Spinal cord (tissue), 10 donors: Measurements from ENCODE around the gene SEMA4A. TPM values are rescaled to one million over a fixed set of nuclear protein-coding genes. Genes with fewer than 3 reads are reported as not detected.
"Not testable (repeated sequence)": the region's sequence is repeated elsewhere in the genome, so short reads cannot be mapped to it uniquely, and the experiment has no call there.

Source experiments
- DNase-seq, 6 donors: peaks; one replicate each; pipeline versions ENCODE4 v3.0.0 to v3.0.0-alpha.2; 2013 to 2015; ENCODE audit warnings: low spot score in 6 of 6, low read depth in 4 of 6
- H3K27ac ChIP-seq: one replicate; pipeline ENCODE4 v1.5.1; 2013; ENCODE audit warnings: low read depth, low read length, control low read depth
- H3K27me3 ChIP-seq: one replicate; pipeline ENCODE4 v1.6.1; 2013; ENCODE audit warnings: low read length; ENCODE audit not compliant: control insufficient read depth, insufficient read depth
- H3K36me3 ChIP-seq: one replicate; pipeline ENCODE4 v1.6.1; 2013; ENCODE audit warnings: low read length; ENCODE audit not compliant: control insufficient read depth, insufficient read depth
- H3K4me1 ChIP-seq: one replicate; pipeline ENCODE4 v1.6.1; 2013; ENCODE audit warnings: low read length; ENCODE audit not compliant: control insufficient read depth, insufficient read depth
- H3K4me3 ChIP-seq: one replicate; pipeline ENCODE4 v1.5.1; 2013; ENCODE audit warnings: low read depth, low read length, control low read depth
- H3K9me3 ChIP-seq: one replicate; pipeline ENCODE4 v1.6.1; 2013; ENCODE audit warnings: low read length; ENCODE audit not compliant: control insufficient read depth, insufficient read depth
- whole genome bisulfite sequencing: methylation state at CpG from one replicate; pipeline ENCODE4 v1.1.5; 2013; ENCODE audit warnings: missing lambda C conversion rate; ENCODE audit not compliant: insufficient coverage; 5-methylcytosine and 5-hydroxymethylcytosine counted together
- polyA plus RNA-seq, 2 donors: library from polyadenylated mRNA; unstranded; fragments of 120-200 nt; gene quantifications; one replicate each; pipeline ENCODE4 v1.2.1, GENCODE V29; 2013; ENCODE audit not compliant: insufficient read length in 2 of 2
- total RNA-seq, 2 donors: library from RNA; depleted of rRNA in 1 of 2; stranded (reverse); fragments of 120-200 nt in 1 of 2; fragments of >200 nt in 1 of 2; gene quantifications; one replicate each; pipeline versions ENCODE4 v1.2.3 to v1.2.4, GENCODE V29; 2013 to 2014
- donor health status: healthy.

The SEMA4A gene
- total and polyA plus RNA-seq, 4 donors: 8.2 to 42.0 (median 24.0) TPM

DNA sequence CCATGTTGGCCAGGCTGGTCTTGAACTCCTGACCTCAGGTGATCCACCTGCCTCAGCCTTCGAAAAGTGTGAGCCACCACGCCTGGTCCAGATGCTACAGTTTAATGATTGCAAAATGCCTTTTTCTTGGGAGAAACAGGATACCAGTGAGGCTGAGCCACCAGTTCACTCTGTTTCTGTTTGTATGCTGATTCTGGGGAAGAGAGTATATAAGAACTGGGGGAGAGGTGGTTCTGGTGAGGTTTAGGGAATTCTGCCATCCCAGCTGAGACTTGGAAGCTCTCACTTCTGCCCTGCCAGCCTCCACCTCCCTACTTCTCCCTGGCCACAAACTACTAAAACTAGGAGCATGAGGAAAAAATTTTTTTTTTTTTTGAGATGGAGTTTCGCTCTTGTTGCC, 51.3 kb downstream of the SEMA4A start:
- no peaks in the 10 kb centered on the region for H3K4me1 ChIP-seq
- no peak overlapping the region for H3K27ac ChIP-seq
- H3K36me3 ChIP-seq: peaks cover 47% of the 10 kb centered on the region
- H3K9me3 ChIP-seq: no peaks in the 10 kb centered on the region
- no peak overlapping the region for H3K4me3 ChIP-seq
- DNase-seq: no peak
- H3K27me3 ChIP-seq: no peaks in the 10 kb centered on the region
- 92% methylated on average over 2 of the region's 3 CpGs for WGBS

GRCh38 chr1:156211243-156211642, 57.9 kb downstream of the SEMA4A start:
- no peak for DNase-seq
- peaks cover 12% of the 10 kb centered on the region for H3K4me1 ChIP-seq
- 100% methylated on average over 1 of the region's 3 CpGs for WGBS
- H3K4me3 ChIP-seq: no peak overlapping the region
- no peak overlapping the region for H3K27ac ChIP-seq
- peaks cover 44% of the 10 kb centered on the region for H3K36me3 ChIP-seq
- H3K9me3 ChIP-seq: no peaks in the 10 kb centered on the region
- H3K27me3 ChIP-seq: no peaks in the 10 kb centered on the region

DNA sequence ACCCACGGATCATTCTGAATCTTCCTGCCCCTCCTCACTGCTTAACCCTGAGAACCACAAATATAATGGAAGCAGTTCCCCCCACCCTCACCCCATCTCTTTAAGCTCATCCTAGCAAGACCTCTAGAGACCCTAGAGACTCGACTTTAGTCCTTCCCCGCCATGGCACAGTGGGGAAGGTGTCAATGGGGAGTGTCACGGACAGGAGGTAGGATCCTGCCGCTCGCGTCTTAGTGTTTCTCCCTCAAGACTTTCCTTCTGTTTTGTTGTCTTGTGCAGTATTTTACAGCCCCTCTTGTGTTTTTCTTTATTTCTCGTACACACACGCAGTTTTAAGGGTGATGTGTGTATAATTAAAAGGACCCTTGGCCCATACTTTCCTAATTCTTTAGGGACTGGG, 58.7 kb downstream of the SEMA4A start:
- 100% methylated on average over 1 of the region's 9 CpGs for WGBS
- Histone ChIP-seq H3K27me3 (no peaks in the 10 kb centered on the region), H3K36me3 (peaks cover 42% of the 10 kb centered on the region), H3K4me1 (peaks cover 12% of the 10 kb centered on the region), H3K4me3 (peak overlapping the region; percentile 81), H3K9me3 (no peaks in the 10 kb centered on the region), H3K27ac (peak overlapping the region; percentile 98)
- DNase-seq: no peak

GRCh38 chr1:156212833-156213643, 59.7 kb downstream of the SEMA4A start, which contains the start of gene PMF1:
Gene PMF1, plus strand, starts transcription at chr1:156213007. Its CDS starts 9 bp downstream, at chr1:156213016.
- H3K27me3 ChIP-seq: no peaks in the 10 kb centered on the region
- no peaks in the 10 kb centered on the region for H3K9me3 ChIP-seq
- peaks cover 35% of the 10 kb centered on the region for H3K36me3 ChIP-seq
- peak within 1 kb of the TSS; percentile 81 for H3K4me3 ChIP-seq
- H3K27ac ChIP-seq: peak within 1 kb of the TSS; percentile 98
- 0% methylated on average over 58 of the region's 61 CpGs for WGBS
- peak; percentile 90 to 99 (median 94) for DNase-seq
- peaks cover 12% of the 10 kb centered on the region for H3K4me1 ChIP-seq

DNA sequence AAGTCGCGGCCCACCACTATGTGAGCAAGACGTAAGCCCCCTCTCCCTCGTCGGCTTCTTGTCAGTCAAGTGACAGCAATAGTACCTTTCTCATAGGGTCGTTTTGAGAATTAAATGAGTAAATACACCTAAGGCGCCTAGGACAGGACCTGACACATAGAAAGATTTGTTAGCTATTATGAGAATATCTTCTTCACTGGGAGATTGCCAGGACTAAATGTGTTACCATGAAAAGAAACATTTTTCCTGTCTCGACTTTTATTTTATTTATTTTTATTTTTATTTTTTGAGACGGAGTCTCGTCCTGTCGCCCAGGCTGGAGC, 60.2 kb downstream of the SEMA4A start:
- peak overlapping the region; percentile 81 for H3K4me3 ChIP-seq
- no peaks in the 10 kb centered on the region for H3K9me3 ChIP-seq
- WGBS: 57% methylated on average over 2 of the region's 11 CpGs
- peak overlapping the region; percentile 98 for H3K27ac ChIP-seq
- peaks cover 12% of the 10 kb centered on the region for H3K4me1 ChIP-seq
- no peak for DNase-seq
- H3K27me3 ChIP-seq: no peaks in the 10 kb centered on the region
- peaks cover 32% of the 10 kb centered on the region for H3K36me3 ChIP-seq

GRCh38 chr1:156214024-156214748, 60.8 kb downstream of the SEMA4A start:
- no peaks in the 10 kb centered on the region for H3K27me3 ChIP-seq
- peaks cover 28% of the 10 kb centered on the region for H3K36me3 ChIP-seq
- no peaks in the 10 kb centered on the region for H3K9me3 ChIP-seq
- no peak for DNase-seq
- H3K4me3 ChIP-seq: peak overlapping the region; percentile 81
- peaks cover 12% of the 10 kb centered on the region for H3K4me1 ChIP-seq
- H3K27ac ChIP-seq: no peak overlapping the region
- WGBS: 94% methylated on average over 9 of the region's 16 CpGs

GRCh38 chr1:156216361-156217086, 63.1 kb downstream of the SEMA4A start:
- not testable (repeated sequence) for H3K9me3 ChIP-seq, H3K27ac ChIP-seq, H3K27me3 ChIP-seq, H3K4me3 ChIP-seq
- peaks cover 12% of the 10 kb centered on the region for H3K4me1 ChIP-seq
- DNase-seq: peak in 2 of 6 donors; percentile 21 to 26
- peaks cover 21% of the 10 kb centered on the region for H3K36me3 ChIP-seq
- WGBS: 97% methylated on average over 39 of the region's 55 CpGs

- no peak overlapping the region for H3K27ac ChIP-seq
- H3K36me3 ChIP-seq: peaks cover 34% of the 10 kb centered on the region
- WGBS: no CpG with 5 or more reads among the region's 2 CpGs
- no peaks in the 10 kb centered on the region for H3K9me3 ChIP-seq
- no peak for DNase-seq
- no peak overlapping the region for H3K4me3 ChIP-seq
- H3K27me3 ChIP-seq: no peaks in the 10 kb centered on the region
- peaks cover 12% of the 10 kb centered on the region for H3K4me1 ChIP-seq
These were observed 64.5 kb downstream of the SEMA4A start for GRCh38 chr1:156217871-156218270.

GRCh38 chr1:156220226-156220625, 66.8 kb downstream of the SEMA4A start:
- Histone ChIP-seq H3K36me3 (peaks cover 40% of the 10 kb centered on the region), H3K4me1 (no peaks in the 10 kb centered on the region), H3K9me3 (no peaks in the 10 kb centered on the region), H3K4me3 (no peak overlapping the region), H3K27ac (no peak overlapping the region), H3K27me3 (no peaks in the 10 kb centered on the region)
- whole genome bisulfite sequencing: 100% methylated on average over 2 of the region's 9 CpGs
- no peak for DNase-seq
